ENCODE data around the gene ZNF254.
"Not testable (repeated sequence)": the region's sequence is repeated elsewhere in the genome, so short reads cannot be mapped to it uniquely, and the experiment has no call there.

Gene ZNF254

DNA sequence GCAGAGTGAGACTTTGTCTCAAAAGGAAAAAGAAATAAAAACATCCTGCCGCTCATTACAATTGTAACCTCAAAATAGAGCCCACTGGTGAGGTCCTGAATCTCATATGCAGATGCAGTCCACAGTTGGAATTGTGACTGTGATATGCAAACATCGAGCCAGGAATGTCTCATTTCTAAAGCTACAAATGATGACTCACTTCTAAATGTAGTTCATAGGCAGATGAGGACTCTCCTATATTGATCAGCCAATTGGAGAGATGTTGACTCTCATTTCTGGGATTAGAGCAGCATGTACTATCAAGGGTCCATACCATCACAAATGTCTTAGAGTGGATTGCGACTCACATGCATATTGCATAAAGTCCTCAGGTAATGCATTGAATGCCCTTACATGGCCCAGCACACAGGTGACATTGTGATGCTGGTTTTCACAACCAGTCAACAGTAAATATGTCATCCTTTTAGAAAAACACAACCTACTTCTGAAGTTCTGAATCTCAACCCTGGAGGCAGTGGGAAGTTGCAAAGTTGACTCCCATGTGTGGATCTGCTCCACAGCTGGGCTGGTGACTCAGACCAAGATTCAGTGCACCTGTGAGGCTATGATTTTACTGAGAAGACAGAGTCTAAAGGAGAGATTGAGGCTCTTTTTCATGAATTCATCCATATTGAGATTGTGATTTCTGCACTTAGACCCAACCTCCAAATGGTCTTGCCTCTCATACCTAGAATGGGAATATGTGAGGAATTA lies 16.9 kb upstream of the ZNF254 start:
- DNase-seq (ENCODE audit: extremely low spot score, insufficient read length, low read depth): no peak
- no peak for FAIRE-seq

DNA sequence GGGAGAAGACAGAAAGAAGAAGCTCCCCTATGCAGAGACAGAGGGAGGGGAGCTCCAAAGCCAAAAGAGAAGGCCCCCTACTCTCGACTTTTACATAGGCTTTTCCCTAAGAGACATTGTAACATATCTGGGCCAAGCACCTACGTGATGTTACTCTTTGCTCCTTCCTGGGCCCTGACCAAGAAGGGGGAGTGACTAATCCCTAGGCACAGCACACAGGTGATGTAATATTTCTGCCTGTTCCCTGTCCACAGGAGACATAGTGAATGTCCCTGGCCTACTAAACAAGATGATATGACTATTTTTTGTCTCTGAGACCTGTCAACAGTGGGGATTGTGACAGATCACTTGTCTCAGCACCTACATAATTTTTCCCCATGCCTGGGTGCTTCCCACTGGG lies 15.9 kb upstream of the ZNF254 start:
- no peak for DNase-seq (ENCODE audit: extremely low spot score, insufficient read length, low read depth)

DNA sequence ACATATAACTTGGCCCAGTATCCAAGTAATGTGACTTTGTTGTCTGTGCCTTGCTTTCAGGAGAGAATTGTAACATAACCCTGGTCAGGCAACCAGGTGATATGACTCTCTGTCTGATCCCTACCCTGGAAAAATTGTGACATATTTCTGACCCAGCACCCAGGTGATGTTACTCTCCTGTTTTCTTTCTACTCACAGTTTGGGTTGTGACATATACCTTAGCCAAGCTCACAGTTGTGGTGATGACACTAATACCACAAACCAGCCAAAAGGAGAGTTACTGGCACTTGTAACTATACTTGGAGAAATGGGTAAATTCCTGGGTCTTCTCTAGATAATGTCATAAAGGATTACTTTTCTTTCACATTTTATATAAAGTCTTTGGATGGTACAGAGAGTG lies 14.3 kb upstream of the ZNF254 start:
- no peak for FAIRE-seq
- DNase-seq (ENCODE audit: extremely low spot score, insufficient read length, low read depth): no peak

More for the DNA sequence above, 15.9 kb upstream of the ZNF254 start:
- FAIRE-seq: no peak

DNA sequence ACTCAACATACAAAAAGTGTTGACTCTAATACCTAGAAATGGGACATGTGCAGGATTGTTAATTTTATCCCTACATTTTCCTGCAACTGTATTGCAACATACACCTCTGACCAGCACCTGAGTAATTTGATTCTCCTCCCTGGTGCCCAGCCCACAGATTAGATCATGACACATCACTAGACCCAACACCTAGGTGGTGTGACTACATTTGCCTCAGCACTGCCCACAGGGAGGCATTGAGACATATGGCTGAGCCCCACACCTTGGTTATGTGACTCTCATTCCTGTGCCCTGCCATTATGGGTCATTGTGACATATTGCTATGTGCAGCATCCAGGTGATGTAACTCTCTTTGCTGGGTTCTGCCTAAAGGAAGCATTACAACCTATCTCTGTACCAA lies 13.2 kb upstream of the ZNF254 start:
- DNase-seq (ENCODE audit: extremely low spot score, insufficient read length, low read depth) (no peak), FAIRE-seq (no peak)

DNA sequence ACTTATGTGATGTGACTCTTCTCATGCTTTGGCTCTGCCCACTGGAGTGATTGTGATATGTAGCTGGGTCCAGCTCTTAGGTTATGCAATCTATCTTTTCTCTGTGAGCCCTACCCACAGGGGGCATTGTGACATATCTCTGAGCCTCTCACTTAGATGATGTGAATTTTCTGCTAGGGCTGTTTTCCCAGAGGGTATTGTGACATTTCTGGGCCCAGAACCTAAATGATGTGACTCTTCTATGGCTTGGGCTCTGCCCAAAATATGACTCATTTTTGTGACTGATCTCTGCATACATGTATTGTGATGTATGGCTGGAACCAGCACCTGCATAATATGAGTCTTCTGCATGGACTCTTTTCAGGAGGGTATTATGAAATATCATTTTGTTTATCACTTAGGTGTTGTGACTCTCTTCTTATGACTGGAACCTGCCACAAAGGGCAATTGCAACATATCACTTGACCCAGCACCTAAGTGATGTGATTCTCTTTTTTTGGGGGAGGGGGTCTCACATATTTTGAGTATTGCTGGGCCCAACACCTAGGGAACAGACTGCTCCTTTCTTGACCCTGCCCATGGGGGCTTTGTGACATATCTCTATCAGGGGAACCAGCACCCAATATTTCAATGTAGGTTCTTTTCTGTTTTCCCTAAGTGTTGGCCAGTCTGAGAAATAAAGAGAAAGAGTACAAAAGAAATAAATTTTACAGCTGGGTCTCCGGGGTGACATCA lies 12.1 kb upstream of the ZNF254 start:
- DNase-seq (ENCODE audit: extremely low spot score, insufficient read length, low read depth) (no peak), FAIRE-seq (no peak)

DNA sequence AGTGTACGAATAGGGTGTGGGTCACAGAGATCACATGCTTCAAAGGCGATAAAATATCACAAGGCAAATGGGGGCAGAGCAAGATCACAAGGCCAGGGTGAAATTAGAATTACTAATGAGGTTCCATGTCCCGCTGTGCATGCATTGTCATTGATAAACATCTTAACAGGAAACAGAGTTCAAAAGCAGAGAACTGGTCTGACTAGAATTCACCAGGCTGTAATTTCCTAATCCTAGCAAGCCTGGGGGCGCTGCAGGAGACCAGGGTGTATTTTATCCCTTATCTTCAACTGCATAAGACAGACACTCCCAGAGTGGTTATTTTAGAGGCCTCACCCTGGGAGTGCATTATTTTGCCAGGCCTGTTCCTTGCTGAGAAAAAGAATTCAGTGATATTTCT lies 11.5 kb upstream of the ZNF254 start:
- not testable (repeated sequence) for DNase-seq (ENCODE audit: extremely low spot score, insufficient read length, low read depth); FAIRE-seq

DNA sequence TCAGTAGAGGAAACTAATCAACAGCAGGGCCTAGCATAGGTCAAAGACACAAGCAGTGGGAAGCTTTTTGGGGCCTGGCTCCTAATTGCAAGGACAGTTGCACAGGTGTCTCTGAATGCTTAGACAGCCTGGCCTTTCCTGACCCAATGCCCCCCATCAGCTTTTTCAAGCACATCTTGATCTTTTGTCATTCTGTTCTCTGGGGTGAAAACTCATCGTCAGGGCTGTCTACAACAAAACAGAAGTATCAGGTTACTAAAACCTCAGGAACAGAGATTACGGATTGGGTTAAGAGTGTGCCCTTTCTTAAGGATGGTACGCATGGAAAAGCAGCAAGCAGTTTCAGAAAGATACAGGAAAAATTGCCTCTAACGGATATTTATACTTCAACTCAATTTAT lies 8.3 kb upstream of the ZNF254 start:
- DNase-seq (ENCODE audit: extremely low spot score, insufficient read length, low read depth) (no peak), FAIRE-seq (no peak)

GRCh38 chr19:24081056-24081455 lies 5.9 kb upstream of the ZNF254 start:
- DNase-seq (ENCODE audit: extremely low spot score, insufficient read length, low read depth) (no peak), FAIRE-seq (no peak)

DNA sequence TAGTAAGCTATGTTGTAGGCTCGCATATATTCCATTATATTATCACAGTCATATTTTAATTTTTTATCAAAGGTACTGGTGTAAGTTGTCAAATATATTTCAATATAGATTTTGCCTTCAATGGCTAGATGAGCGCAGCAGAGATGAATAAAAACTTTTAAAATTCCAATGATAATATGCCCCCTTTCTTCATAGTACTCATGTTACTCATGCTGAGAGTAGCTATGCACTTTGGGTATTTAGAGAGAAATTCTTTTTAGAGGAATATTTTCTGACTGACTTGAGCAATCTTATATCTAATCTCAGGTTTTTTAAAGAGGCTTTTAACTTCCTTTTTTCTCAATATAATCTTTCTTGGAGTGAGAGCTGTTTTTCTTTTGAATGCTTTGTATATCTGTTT lies 11.4 kb downstream of the ZNF254 start:
- DNase-seq (ENCODE audit: extremely low spot score, insufficient read length, low read depth): no peak
- FAIRE-seq: no peak

- DNase-seq (ENCODE audit: extremely low spot score, insufficient read length, low read depth) (no peak), FAIRE-seq (no peak)
Observed at GRCh38 chr19:24099829-24100228, 12.8 kb downstream of the ZNF254 start.

DNA sequence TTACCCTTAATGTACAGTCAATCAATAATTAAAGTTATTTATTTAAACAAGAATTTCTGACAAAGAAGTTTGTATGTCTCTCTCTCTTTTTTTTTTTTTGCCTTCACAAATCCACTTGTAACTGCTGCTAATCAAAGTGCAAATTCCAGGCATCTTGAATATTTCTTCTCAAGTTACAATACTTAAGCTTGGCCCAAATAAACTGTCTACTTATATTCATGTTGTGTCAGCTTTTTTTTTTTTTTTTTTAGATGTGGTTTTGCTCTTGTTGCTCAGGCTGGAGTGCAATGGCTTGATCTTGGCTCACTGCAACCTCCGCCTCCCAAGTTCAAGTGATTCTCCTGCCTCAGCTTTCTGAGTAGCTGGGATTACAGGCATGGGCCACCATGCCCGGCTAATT lies 13.6 kb downstream of the ZNF254 start:
- FAIRE-seq; DNase-seq (ENCODE audit: extremely low spot score, insufficient read length, low read depth): not testable (repeated sequence)

DNA sequence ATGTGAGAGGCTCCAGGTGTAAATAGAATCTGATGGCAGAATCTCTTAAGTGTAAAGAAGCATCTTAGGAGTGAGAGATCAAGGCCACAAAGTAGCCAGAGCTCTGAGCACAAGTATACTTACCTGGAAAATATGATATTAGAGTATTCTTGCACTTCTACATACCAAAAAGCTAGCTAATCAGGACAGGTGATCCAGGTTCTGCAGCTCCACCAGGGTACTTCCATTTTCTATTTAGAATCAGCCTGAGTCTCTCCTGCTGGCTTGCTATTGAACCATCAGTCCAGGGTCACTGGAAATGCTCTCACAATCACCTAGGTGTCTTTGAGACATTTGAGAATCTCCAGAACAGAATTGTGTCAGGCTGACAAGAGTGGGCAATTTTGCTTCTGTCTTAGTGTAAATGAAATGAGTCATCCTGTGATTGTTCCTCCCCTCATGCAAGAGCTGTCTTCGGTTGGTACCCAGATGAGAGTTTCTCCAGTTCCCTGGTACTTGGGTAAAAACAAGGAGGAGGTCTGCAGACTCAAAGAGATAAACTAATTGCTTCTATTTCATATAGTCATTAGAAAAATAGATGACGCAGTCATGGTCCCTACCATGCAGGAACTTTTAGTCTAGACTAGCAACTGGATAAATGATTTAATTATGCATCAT lies 14.6 kb downstream of the ZNF254 start:
- FAIRE-seq (no peak), DNase-seq (ENCODE audit: extremely low spot score, insufficient read length, low read depth) (no peak)

GRCh38 chr19:24127601-24128000 lies 40.6 kb downstream of the ZNF254 start:
- DNase-seq (ENCODE audit: extremely low spot score, insufficient read length, low read depth) (no peak), FAIRE-seq (no peak)

GRCh38 chr19:24140099-24140498 lies 53.1 kb downstream of the ZNF254 start:
- FAIRE-seq: no peak
- no peak for DNase-seq (ENCODE audit: extremely low spot score, insufficient read length, low read depth)

DNA sequence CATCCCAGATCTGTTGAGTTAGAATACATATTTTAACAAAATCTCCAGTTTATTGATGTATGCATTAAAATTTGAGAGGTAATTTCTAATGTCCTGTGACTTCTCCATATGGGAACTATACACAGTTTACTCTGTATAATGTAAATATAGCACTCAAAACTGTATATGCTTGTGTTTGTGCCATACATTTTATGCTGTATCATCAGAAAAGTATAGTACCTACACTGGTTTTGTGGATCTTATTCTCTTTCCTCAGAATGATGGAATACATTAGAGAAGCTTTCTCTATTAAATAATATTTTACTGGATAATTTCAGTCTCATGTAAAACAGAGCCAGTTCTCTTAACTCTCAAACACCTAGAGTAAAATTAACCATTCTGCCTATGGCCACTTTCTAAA lies 53.6 kb downstream of the ZNF254 start:
- no peak for FAIRE-seq
- DNase-seq (ENCODE audit: extremely low spot score, insufficient read length, low read depth): no peak

- no peak for FAIRE-seq
- DNase-seq (ENCODE audit: extremely low spot score, insufficient read length, low read depth): no peak
Observed at GRCh38 chr19:24141612-24142011, 54.6 kb downstream of the ZNF254 start.

DNA sequence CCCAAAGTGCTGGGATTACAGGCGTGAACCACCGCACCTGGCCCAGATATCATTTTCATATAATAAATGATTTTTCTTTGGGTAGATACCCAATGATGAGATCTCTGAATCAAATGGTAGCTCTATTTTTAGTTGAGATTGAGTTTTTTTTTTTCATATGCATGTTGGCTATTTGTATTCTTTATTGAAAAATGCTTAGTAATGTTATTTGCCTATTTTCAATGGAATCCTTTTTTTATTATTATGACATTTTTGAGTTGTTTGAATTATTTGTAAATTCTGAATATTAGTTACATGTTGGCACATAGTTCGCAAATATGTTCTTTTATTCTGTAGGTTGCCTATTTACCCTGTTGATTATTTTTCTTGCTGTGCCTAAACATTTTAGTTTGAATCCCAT lies 55.8 kb downstream of the ZNF254 start:
- DNase-seq (ENCODE audit: extremely low spot score, insufficient read length, low read depth) (no peak), FAIRE-seq (no peak)

DNA sequence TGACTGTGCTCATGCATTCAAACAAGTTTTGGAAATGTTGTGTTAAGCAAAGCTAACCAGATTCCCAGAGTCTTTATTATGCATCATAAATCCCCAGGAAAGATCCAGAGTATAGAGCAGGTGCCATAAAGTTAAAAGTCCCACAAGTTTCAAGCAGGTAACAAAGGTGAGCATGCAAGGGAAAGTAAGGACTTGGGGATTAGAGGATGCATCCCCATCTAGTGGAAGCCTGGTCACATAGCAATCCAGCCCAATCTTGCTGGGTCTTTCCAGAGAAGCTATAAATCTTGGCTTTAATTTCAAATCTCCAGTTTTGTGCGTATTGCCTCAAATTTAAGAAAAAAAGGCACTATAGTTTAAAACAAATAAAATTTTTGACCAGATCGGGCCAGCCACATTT lies 72.7 kb downstream of the ZNF254 start:
- FAIRE-seq: no peak

GRCh38 chr19:24166055-24166454 lies 79.1 kb downstream of the ZNF254 start:
- DNase-seq (ENCODE audit: extremely low spot score, insufficient read length, low read depth) (no peak), FAIRE-seq (no peak)

More for the DNA sequence above, 72.7 kb downstream of the ZNF254 start:
- DNase-seq (ENCODE audit: extremely low spot score, insufficient read length, low read depth): no peak

DNA sequence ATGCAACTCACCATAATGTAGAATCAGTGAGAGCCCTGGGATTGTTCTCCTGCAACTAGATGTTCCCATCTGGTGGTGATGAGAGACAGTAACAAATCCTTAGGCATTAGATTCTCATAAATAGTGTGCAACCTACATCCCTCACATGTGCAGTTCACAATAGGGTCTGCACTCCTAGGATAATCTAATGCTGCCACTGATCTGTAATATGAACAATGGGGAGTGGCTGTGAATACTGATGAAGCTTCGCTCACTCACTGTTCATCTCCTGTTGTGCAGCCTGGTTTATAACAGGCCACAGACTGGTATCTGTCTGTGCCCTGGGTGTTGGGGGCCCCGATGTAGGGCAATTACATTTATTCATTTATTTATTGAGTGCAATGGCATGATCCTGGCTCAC lies 86.9 kb downstream of the ZNF254 start:
- DNase-seq (ENCODE audit: extremely low spot score, insufficient read length, low read depth): no peak
- no peak for FAIRE-seq

GRCh38 chr19:24177686-24178085 lies 90.7 kb downstream of the ZNF254 start:
- DNase-seq (ENCODE audit: extremely low spot score, insufficient read length, low read depth) (no peak), FAIRE-seq (no peak)
